Measurements from ENCODE around the gene PKN1.
"Not testable (repeated sequence)": the region's sequence is repeated elsewhere in the genome, so short reads cannot be mapped to it uniquely, and the experiment has no call there.

PKN1 gene

GRCh38 chr19:14428882-14429416, 4.2 kb upstream of the PKN1 start:
- no peak for DNase-seq (ENCODE audit: low read depth in 1 of 2, low spot score in 1 of 2)

- no peak for DNase-seq (ENCODE audit: low read depth in 1 of 2, low spot score in 1 of 2)
Measured at GRCh38 chr19:14430712-14431111, 2.4 kb upstream of the PKN1 start.

GRCh38 chr19:14433554-14434501, 722 bp downstream of the PKN1 start:
- DNase-seq (ENCODE audit: low read depth in 1 of 2, low spot score in 1 of 2), result peak in 1 of 2 donors; percentile 40

DNA sequence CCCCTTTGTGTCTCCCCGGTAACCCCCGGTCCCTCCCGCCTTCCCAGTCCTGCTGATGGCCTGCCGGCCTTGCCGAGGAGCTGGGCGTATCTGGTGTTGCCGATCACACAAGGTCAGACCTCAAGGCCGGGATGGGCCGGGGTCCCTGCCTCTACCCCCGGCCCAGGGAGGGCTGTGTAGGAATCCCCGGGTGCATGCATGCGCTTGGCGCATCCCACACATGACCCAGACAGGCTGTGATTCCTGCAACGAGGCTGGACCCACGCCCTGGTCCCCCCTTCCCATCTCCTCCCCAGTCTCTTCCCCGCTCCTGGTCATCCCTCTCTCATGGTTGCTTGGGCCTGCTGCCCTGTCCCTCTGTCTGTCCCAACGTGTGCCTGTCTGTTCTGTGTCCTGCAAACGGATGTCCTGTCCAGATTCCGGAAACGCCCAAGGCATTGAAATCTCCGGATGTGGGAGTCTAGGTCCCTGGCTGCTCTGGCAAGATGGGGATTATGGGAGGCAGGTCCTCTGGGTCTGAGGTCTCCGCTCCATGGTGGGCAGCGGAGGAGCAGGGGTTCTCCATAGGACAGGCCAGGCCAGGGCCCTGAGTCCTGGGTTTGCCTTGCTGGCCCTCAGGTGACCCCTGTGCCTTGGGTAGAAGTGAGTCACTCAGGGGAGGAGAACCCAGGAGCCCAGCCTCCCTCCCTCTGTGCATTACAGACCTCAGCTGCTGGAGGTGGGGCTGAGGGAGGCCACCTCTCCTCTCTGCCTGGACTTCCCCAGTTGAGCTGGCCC, 1.6 kb downstream of the PKN1 start:
- no peak for DNase-seq (ENCODE audit: low read depth in 1 of 2, low spot score in 1 of 2)

DNA sequence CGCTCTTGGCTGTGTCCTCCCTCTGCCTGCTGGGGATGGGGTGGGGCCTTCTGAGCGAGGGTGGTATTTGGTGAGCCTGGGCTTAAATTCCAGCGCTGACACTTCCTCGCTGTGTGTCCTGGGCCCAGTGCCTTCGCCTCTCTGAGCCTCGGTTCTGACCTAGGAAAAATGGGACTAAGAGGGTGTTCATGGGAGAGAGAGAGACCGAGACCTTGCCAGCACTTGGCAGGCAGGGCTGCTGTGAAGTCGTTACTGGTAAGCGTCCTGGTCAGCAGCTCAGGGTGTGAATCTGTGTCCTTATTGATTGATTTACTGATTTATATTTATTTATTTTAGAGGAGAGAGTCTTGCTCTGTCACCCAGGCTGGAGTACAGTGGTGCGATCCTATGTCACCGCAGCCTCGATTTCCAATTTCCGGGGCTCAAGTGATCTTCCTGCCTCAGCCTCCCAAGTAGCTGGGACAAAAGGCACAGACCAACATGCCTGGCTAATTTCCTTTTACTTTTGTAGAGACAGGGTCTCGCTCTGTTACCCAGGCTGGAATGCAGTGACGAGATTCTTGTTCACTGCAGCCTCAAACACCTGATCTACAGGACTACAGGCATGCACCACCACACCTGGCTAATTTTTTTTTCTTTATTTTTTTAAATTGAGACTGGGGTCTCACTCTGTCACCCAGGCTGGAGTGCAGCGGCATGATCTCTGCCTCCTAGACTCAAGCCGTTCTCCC, 2.4 kb downstream of the PKN1 start:
- no peak for DNase-seq (ENCODE audit: low read depth in 1 of 2, low spot score in 1 of 2)

GRCh38 chr19:14437578-14438140, 4.6 kb downstream of the PKN1 start:
- DNase-seq (ENCODE audit: low read depth in 1 of 2, low spot score in 1 of 2), result no peak

GRCh38 chr19:14439014-14439413, 5.9 kb downstream of the PKN1 start:
- DNase-seq (ENCODE audit: low read depth in 1 of 2, low spot score in 1 of 2), result no peak

GRCh38 chr19:14440049-14440448, 6.9 kb downstream of the PKN1 start:
- peak; percentile 48 to 66 for DNase-seq (ENCODE audit: low read depth in 1 of 2, low spot score in 1 of 2)

DNA sequence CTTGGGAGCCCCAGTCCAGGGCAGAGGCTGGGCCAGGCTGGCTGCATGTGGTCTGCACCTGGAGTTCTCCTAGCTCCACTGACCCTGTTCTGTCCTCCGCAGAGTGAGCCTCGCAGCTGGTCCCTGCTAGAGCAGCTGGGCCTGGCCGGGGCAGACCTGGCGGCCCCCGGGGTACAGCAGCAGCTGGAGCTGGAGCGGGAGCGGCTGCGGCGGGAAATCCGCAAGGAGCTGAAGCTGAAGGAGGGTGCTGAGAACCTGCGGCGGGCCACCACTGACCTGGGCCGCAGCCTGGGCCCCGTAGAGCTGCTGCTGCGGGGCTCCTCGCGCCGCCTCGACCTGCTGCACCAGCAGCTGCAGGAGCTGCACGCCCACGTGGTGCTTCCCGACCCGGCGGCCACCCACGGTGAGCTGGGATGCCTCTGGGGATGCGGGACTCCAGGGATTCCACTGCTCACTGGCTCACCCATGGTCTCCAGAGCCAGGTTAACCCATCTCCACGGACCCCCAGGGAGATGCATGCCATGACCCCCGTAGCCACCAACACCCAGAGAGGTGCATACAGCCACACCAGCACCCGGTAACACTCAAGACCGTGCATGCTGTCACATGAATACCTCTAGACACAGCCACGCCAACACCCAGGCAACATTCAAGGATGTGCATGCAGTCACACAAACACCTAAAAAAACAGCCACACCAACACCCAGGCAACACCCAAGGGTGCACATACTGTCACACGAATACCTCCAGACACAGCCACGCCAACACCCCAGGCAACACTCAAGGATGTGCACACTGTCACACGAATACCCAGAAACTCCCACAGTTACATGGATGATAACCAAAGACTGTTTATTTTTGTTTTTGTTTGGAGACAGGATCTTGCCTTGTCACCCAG, 8.2 kb downstream of the PKN1 start:
- DNase-seq (ENCODE audit: low read depth in 1 of 2, low spot score in 1 of 2), result no peak

DNA sequence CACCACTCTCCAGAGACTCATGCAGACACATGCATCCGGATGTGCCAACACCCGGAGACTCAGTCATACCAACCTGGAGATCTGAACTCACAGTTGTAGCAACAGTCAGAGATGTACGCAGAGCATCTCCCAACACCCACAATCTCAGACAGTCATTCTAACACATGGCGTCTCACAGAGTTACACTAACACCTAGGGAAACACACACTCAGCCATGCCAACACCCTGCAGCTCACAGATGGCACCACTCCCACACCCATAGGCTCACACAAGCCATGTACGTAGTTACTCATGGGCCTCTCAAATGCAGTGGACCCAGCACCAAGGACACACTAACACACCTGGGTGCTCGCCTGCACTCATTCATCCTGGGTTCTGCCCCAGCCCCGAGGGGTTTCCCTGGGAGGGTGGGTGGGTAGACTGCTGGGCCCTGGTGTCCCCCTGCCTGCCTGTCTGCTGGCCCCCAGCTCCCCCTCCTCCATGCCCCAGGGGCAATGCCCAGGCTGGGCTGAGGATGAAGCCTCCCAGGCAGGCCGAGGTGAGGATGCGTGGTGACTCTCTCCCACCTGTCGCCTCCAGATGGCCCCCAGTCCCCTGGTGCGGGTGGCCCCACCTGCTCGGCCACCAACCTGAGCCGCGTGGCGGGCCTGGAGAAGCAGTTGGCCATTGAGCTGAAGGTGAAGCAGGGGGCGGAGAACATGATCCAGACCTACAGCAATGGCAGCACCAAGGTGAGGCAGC, 10.0 kb downstream of the PKN1 start:
- no peak for DNase-seq (ENCODE audit: low read depth in 1 of 2, low spot score in 1 of 2)

GRCh38 chr19:14443632-14444216, 10.6 kb downstream of the PKN1 start:
- DNase-seq (ENCODE audit: low read depth in 1 of 2, low spot score in 1 of 2), result no peak

DNA sequence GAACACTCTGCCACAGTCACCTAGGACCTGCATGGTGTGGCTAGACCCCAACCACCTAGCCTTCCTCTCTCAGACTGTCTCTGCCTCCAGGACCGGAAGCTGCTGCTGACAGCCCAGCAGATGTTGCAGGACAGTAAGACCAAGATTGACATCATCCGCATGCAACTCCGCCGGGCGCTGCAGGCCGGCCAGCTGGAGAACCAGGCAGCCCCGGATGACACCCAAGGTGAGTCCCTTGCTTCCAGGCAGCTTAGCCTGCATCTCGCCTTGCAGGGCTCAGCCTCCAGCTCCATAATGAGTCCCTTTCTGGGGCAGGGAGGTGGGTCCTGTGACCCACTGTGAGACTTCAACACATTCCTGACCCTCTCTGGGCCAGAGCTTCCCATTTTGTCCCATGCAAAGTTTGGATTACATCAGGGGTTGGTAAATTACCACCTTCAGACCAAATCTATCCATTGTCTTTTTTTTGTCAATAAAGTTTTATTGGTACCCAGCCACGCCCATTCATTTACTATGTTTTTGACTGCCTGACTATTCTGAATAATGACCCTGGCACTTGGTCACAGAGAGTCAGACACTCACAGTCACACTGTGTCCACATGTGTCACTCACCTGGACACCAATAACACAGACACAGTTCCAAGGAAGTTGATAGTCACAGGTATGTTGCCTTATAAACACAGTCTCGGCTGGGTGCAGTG, 13.4 kb downstream of the PKN1 start:
- DNase-seq (ENCODE audit: low read depth in 1 of 2, low spot score in 1 of 2), result no peak

- DNase-seq (ENCODE audit: low read depth in 1 of 2, low spot score in 1 of 2), result no peak
Measured at GRCh38 chr19:14449321-14449720, 16.2 kb downstream of the PKN1 start.

GRCh38 chr19:14450168-14450874, 17.2 kb downstream of the PKN1 start:
- DNase-seq (ENCODE audit: low read depth in 1 of 2, low spot score in 1 of 2), result peak in 1 of 2 donors; percentile 52

GRCh38 chr19:14450876-14451275, 17.8 kb downstream of the PKN1 start:
- no peak for DNase-seq (ENCODE audit: low read depth in 1 of 2, low spot score in 1 of 2)

GRCh38 chr19:14452303-14452702, 19.2 kb downstream of the PKN1 start:
- DNase-seq (ENCODE audit: low read depth in 1 of 2, low spot score in 1 of 2), result not testable (repeated sequence)

DNA sequence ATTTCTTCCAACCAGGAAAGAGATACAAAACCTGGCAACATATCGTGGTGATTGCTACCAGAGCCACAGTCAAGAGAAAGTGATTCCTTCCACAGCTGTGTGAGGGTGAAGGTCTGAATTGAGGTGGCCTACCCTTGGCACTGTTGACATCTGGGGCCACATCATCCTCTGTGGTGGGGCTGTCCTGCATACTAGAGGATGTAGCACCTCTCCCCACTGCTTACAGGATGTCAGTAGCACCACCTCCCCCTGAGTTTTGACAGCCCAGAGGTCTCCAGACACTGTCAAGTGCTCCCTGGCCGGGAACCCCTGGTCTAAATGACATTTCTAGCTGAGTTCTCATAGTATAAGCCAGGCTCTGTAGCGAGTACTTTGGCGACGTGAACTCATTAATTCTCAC, 26.6 kb downstream of the PKN1 start:
- DNase-seq (ENCODE audit: low read depth in 1 of 2, low spot score in 1 of 2), result no peak

DNA sequence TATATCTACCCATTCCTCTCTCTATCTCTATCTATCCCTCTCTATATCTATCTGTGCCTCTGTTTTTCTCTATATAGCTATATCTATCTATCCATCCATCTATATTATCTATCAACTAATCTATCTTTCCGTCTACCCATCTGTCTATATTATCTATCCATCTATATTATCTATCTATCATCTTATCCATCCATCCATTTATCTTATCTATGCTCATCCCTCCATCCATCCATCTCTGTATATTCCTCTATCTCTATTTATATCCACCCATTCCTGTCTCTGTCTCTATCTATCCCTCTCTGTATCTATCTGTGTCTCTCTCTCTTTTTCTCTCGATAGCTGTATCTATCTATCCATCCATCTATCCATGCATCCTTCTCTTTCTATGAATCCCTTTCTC, 27.8 kb downstream of the PKN1 start:
- DNase-seq (ENCODE audit: low read depth in 1 of 2, low spot score in 1 of 2), result no peak

Data from stimulated activated CD4-positive, alpha-beta T cell treated with anti-CD3 and anti-CD28 coated beads, Interleukin-15, amount 100 ng/mL, for 1 hour (primary cell).